ENCODE results near the gene GALNT12.

GALNT12 gene

DNA sequence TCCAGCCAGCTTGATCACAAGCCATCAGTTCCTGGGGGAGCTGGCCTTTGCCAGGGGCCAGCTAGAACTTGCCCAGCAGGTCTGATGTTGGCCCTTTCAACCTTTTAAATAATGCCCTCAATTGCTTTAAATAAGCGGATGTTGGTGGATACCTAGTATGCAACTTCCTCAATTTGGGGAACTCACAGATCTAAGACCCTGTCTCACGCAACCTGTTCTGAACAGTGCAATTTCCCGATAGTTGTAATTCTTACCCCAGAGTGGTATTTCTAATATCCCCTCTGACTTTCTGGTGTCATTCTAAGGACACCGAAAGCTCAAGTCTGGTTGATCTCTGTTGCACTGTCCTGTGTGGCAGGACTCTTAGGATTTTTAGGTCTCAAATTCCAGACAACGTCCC lies 23.1 kb downstream of the GALNT12 start:
- TF ChIP-seq, protein P1, sequence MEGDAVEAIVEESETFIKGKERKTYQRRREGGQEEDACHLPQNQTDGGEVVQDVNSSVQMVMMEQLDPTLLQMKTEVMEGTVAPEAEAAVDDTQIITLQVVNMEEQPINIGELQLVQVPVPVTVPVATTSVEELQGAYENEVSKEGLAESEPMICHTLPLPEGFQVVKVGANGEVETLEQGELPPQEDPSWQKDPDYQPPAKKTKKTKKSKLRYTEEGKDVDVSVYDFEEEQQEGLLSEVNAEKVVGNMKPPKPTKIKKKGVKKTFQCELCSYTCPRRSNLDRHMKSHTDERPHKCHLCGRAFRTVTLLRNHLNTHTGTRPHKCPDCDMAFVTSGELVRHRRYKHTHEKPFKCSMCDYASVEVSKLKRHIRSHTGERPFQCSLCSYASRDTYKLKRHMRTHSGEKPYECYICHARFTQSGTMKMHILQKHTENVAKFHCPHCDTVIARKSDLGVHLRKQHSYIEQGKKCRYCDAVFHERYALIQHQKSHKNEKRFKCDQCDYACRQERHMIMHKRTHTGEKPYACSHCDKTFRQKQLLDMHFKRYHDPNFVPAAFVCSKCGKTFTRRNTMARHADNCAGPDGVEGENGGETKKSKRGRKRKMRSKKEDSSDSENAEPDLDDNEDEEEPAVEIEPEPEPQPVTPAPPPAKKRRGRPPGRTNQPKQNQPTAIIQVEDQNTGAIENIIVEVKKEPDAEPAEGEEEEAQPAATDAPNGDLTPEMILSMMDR (IDR thresholded peaks at IDR 0.05; ENCODE audit: insufficient read depth, low read depth, low read length, missing control alignments): no peak
- DNase-seq (ENCODE audit: low read depth): no peak
- H3K4me3 ChIP-seq (ENCODE audit: low read depth, low read length): no peak overlapping the region

- DNase-seq (ENCODE audit: low read depth): no peak
- TF ChIP-seq, protein P1 (IDR thresholded peaks at IDR 0.05; ENCODE audit: insufficient read depth, low read depth, low read length, missing control alignments): no peak
- H3K4me3 ChIP-seq (ENCODE audit: low read depth, low read length): no peak overlapping the region
Observed at GRCh38 chr9:98831696-98832095, 24.2 kb downstream of the GALNT12 start.

DNA sequence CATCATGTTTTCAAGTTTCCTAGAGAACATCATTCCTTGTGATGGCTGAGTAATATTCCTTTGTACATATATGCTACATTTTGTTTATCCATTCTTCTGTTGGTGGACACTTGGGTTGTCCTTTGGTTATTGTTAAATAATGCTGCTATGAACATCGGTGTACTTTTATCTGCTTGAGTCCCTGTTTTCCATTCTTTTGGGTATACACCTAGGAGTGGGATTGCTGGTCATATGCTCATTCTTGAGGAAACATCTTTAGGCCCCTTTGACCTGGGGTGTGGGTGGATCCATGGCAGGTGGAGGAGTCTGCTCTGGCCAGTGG lies 25.3 kb downstream of the GALNT12 start:
- TF ChIP-seq, protein P1 (IDR thresholded peaks at IDR 0.05; ENCODE audit: insufficient read depth, low read depth, low read length, missing control alignments): no peak
- no peak for DNase-seq (ENCODE audit: low read depth)
- H3K4me3 ChIP-seq (ENCODE audit: low read depth, low read length): no peak overlapping the region

DNA sequence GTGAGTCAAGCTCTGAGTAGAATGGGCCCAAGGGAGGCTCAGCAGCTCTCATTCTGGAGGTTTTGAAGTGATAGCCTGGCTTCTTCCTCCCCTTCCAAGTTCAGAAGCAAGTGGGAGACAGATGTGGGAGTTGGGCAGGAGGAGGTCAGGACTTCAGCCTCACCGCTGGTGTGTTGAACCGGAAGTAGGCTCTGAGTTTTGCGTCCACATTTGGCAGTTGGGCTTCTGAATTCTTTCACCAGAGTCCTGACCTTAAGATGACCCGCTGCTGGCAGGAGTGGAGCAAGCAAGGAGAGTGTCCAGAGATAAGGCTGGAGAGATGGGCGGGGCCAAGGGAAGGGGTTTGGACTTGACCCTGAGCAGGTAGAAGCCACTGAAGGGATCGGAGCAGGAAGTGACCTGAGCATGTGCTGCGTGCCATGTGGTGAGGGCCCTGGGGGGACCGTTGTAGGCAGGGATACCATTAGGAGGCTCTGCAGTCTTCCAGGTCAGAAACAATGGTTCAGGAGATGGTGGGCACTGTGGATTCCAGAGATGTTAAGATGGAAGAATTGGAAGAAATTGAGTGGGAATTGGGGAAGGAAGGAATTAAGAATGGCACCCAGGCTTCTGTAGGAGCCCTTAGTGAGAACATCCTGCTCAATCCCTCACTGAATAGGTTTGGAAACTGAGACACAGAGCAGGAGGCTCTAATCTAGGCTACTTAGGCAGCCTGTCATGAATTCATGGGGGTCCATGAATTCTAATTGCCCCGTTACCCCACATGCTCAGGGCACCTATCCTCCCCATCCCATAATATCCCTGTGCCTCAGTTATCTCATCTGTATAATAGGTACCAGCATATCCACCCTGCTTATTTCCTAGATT lies 25.9 kb downstream of the GALNT12 start:
- TF ChIP-seq, protein P1 (IDR thresholded peaks at IDR 0.05; ENCODE audit: insufficient read depth, low read depth, low read length, missing control alignments): no peak
- no peak for DNase-seq (ENCODE audit: low read depth)
- no peak overlapping the region for H3K4me3 ChIP-seq (ENCODE audit: low read depth, low read length)

- no peak overlapping the region for H3K4me3 ChIP-seq (ENCODE audit: low read depth, low read length)
- TF ChIP-seq, protein P1 (IDR thresholded peaks at IDR 0.05; ENCODE audit: insufficient read depth, low read depth, low read length, missing control alignments): no peak
- DNase-seq (ENCODE audit: low read depth): no peak
Observed at GRCh38 chr9:98834386-98834785, 26.9 kb downstream of the GALNT12 start.

DNA sequence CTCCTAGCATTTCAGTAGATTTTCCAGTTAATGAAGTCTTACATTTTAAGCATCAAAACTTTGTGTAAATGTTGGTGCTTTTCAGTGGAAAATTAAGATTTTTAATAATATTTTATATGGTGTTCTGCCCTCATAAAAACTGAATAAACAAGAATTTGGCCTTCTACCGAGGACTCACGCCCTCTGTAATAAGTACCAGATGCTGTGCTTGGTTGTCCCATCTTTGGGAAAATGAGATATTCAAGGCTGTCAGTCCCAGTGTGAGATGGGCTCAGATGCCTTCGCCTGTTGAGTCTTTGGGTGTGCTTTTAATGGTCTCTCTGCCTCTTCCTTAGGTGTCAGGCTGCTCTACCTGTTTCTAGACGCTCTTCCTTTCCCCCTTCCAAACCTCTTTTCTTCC lies 28.7 kb downstream of the GALNT12 start:
- TF ChIP-seq, protein P1 (IDR thresholded peaks at IDR 0.05; ENCODE audit: insufficient read depth, low read depth, low read length, missing control alignments): no peak
- no peak for DNase-seq (ENCODE audit: low read depth)
- H3K4me3 ChIP-seq (ENCODE audit: low read depth, low read length): no peak overlapping the region

DNA sequence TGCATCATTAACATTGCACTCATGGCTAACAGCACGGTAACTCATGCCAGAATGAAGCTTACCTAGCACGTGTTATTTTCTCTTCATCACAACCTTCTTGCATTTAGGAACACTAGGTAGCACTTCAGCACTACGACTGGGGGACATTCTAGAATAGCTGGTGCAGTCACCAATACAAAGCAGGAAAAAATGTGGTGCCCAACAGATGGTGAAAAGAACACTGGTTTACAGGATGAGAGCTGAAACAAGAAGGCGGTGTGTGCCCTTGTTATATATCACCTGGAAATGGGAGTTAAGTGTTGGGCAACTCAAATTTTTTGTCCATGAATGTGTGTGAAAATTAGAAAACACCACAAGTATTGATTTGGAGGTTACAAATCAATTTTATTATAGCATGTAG lies 30.0 kb downstream of the GALNT12 start:
- H3K4me3 ChIP-seq (ENCODE audit: low read depth, low read length): no peak overlapping the region
- TF ChIP-seq, protein P1 (IDR thresholded peaks at IDR 0.05; ENCODE audit: insufficient read depth, low read depth, low read length, missing control alignments): no peak
- DNase-seq (ENCODE audit: low read depth): no peak

Data from GM12865 (cell line).